ES-I3 (cell line): Measurements from ENCODE around the gene TFCP2.

ENCODE experiments used
- H3K36me3 ChIP-seq: 2 replicates; pipeline ENCODE4 v1.6.1; 2013; ENCODE audit warnings: mild to moderate bottlenecking, low read length, control low read depth, moderate library complexity; ENCODE audit not compliant: insufficient read depth
- H3K4me1 ChIP-seq: 2 replicates; pipeline ENCODE4 v1.6.1; 2013; ENCODE audit warnings: mild to moderate bottlenecking, control low read depth, low read length; ENCODE audit not compliant: insufficient read depth
- H3K9ac ChIP-seq: 2 replicates; pipeline ENCODE4 v1.6.1; 2013; ENCODE audit warnings: low read depth, mild to moderate bottlenecking, low read length, moderate library complexity
- H3K9me3 ChIP-seq: 2 replicates; pipeline ENCODE4 v1.6.1; 2013; ENCODE audit warnings: mild to moderate bottlenecking, low read length, moderate library complexity; ENCODE audit not compliant: control insufficient read depth, insufficient read depth

The TFCP2 gene

DNA sequence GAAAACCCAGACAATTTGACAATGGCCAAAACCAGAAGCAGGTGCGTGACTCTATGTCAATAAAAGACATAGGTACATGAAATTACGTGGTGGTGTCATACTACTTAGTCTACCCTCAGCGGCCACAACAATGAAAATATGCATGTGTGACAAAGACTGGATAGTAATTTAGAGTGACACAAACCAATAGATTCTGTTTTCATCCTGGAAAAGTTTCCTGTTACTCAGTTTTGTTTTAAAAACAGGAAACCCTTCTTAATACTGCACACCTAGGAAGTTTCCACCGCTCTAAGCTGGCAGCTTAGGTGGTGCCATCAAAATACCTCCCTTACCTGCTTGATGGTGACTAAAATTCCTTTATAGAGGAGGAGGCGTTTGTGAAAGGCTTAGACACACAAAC lies 29.8 kb upstream of the TFCP2 start:
- H3K4me1 ChIP-seq: no peaks in the 10 kb centered on the region
- no peaks in the 10 kb centered on the region; the same call in 1 of the 2 replicates for H3K36me3 ChIP-seq
- H3K9ac ChIP-seq: no peak overlapping the region
- no peaks in the 10 kb centered on the region for H3K9me3 ChIP-seq

DNA sequence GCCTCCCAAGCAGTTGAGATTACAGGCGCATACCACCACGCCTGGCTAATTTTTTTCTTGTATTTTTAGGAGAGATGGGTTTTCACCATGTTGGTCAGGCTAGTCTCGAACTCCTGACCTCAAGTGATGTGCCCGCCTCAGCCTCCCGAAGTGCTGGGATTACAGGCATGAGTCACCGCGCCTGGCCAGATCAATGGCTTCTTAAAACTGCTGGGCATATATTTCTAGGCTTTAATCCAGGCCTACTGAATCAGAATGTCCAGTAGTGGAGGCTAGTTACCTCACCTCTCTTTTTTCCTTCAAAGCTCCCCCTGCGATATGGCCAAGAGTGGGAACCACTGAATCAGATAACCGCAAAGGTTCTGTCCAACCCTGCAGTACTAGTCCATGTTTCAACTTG lies 27.9 kb upstream of the TFCP2 start:
- Histone ChIP-seq H3K9me3 (no peaks in the 10 kb centered on the region), H3K36me3 (no peaks in the 10 kb centered on the region; the same call in 1 of the 2 replicates), H3K4me1 (no peaks in the 10 kb centered on the region), H3K9ac (no peak overlapping the region)

DNA sequence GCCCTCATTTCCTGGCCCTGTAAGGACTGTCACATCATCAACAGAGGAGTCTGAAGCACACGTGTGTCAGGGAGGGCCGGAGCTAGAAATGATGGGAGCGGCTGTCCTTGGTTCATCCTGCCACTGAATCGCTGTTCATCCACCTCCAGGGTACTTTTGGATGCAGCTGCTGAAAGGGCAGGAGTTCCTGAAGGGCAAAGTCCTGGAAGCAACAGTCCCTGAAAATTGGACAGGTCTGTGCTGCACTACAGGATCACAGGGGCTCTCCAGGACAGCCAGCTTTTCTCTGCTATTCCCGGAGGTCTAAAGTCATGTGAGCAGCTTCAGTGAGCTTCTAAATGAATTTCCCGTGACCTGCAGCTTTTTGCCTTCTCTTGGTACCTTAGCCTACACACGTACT lies 27.2 kb upstream of the TFCP2 start:
- no peaks in the 10 kb centered on the region for H3K9me3 ChIP-seq
- H3K4me1 ChIP-seq: no peaks in the 10 kb centered on the region
- H3K36me3 ChIP-seq: no peaks in the 10 kb centered on the region; the same call in 1 of the 2 replicates
- H3K9ac ChIP-seq: no peak overlapping the region

DNA sequence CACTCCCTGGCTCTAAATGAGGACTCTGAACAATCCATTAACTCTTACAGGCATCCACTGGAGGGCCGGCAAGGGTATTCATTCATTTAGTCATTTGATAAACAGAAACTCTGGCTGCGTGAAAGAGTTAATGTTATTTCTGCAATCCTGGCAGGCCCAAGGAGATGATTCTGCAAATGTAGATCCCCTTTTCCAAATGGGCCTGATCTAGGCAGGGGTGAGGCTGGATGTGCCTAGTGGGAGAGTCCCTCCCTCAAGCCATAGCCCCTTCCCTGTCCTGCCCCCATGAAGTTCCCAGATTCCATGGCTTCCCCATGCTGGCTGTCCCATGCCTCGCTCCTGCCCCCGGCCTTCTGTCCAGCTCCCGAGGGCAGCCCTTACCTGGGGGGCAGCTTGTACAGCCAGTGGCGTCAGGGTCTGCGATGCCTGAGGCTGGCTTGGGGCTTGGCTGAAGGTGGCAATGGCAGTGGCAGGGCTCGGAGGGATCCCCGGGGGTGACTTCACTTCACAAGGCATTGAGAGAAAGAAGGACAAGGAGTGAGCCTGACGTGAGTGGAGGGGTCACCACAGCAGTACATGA lies 26.5 kb upstream of the TFCP2 start:
- H3K36me3 ChIP-seq: no peaks in the 10 kb centered on the region; the same call in 1 of the 2 replicates
- H3K9ac ChIP-seq: no peak overlapping the region
- no peaks in the 10 kb centered on the region for H3K4me1 ChIP-seq
- H3K9me3 ChIP-seq: no peaks in the 10 kb centered on the region

DNA sequence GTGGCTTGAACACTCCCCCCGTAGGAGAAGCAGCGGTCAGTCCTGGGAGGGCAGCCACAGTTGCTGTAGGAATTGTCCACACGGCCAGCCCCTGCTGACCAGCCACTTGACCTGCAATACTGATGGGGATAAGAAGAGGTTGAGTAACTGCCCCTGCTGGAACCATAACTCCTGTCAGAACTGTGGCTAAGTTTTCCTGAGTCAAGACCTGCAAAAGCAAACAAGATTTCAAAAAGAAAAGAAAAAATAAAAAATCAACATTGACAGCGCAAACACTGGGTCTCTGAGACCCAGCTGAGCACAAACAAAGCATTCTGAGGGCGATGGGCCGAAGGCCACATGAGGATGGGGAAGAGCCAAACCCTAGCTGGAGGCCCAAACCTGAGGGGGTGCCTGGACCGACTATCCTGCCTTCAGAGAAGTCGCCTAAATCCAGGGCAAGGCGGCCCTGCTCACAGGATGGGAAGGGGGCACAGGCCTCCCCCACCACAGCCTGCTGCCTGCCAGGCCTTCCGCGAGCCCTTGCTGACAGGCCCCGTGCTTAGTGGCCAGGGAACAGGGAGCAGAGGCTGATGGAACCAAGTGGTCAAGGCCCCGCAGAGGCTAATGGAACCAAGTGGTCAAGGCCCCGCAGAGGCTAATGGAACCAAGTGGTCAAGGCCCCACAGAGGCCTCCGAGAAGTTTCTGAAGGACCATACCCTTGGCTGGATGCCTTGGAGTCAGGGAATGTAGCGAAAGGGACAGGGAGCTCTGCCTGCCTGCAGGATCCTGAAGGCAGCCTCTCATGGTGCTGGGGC lies 25.8 kb upstream of the TFCP2 start:
- no peak overlapping the region for H3K9ac ChIP-seq
- H3K9me3 ChIP-seq: no peaks in the 10 kb centered on the region
- no peaks in the 10 kb centered on the region for H3K4me1 ChIP-seq
- H3K36me3 ChIP-seq: no peaks in the 10 kb centered on the region; the same call in 1 of the 2 replicates

DNA sequence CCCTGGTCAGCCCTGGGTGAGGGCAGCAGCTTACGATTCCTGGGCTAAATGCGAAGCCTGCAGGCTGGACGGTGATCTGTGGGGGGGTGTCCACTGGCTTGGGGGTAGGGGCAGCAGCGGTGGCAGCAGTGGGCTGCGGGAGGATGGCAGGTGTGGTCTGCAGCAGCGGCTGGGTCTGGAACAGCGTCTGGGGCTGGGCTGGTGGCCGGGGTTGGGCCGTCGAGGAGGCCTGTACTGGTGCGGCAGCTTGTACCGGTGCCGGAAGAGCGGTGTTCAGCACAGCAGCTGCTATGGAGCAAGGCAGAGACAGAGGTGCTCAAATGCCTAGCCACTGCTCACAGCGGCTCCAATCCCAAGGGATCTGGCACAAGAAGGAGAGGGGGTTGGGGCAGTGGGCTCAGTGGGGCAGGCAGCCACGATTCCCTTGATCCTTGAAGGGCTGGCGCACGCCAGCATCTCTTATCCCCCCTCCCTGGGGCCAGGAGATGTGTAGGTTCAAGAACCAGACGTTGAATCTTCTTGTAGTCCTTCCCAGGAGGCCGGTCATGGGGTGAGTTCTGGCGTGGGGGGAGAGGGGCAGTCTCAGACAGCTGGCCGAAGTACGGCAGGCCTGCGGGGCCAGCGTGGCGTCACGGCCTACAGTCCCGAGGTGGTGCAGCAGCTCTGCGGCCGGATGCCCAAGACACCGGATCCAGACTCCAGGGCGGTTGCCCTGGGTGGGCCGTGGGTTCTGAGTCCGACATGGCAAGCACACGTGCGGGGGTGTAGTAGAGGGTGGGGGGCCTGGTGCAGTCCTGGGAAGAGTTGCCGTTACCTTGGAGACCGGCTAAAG lies 25.0 kb upstream of the TFCP2 start:
- Histone ChIP-seq H3K4me1 (no peaks in the 10 kb centered on the region), H3K9me3 (no peaks in the 10 kb centered on the region), H3K36me3 (no peaks in the 10 kb centered on the region; the same call in 1 of the 2 replicates), H3K9ac (no peak overlapping the region)

DNA sequence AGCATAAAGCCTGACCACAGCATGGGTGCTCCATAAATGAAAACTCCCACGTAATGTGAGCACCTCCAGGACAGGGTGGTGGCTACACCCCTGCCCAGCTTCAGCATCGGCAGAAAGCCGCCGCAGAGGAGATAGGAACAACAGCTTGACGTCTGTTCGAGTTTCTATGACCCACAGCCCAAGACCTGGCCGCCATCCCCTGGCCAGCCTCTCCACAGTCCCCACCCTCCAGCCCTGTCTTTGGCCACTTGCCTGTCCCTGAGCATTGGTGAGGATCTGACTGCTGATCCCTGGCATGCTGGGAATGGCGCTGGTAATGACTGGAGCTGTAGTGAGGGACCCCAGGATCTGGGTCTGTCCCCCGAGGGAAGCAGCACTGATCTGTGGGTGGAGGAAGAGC lies 23.6 kb upstream of the TFCP2 start:
- no peaks in the 10 kb centered on the region for H3K4me1 ChIP-seq
- no peak overlapping the region for H3K9ac ChIP-seq
- H3K36me3 ChIP-seq: no peaks in the 10 kb centered on the region; the same call in 1 of the 2 replicates
- no peaks in the 10 kb centered on the region for H3K9me3 ChIP-seq

DNA sequence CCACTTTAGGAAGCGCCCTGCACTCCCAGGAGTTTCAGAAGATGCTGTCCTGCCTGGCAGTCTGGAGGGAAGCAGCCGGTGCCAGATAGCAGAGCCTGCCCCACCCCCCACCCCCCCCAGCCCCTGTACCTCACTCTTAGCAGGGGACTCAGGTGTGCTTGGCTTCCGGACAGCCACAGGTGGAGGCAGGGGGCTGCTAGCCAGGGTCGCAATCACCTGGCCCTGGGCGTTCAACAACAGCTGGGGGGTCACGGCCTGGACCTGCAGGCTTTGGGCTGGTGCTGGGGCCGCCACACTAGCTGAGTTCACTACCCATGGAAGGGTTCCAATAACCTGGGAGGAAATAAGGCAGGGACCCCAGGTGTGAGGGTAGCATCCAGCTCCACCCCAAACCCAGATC lies 22.9 kb upstream of the TFCP2 start:
- no peaks in the 10 kb centered on the region for H3K4me1 ChIP-seq

DNA sequence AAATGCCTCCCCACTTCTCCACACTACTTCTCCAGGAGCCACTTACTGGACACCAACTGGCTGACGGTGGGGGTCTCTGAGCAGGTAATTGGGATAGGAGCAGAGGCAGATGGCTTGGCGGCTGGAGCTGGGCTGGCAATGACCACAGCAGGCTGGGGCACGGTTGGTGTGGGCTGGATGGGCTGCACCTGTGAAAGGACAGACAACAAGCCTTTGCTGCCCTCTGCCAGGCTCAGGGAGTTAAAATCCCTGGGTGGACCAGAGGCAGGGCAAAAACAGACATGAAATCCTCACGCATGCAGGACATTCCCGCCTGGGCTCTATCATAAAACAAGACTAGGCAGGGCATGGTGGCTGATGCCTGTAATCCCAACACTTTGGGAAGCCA lies 19.3 kb upstream of the TFCP2 start:
- Histone ChIP-seq H3K9ac (no peak overlapping the region), H3K36me3 (no peaks in the 10 kb centered on the region), H3K9me3 (no peaks in the 10 kb centered on the region), H3K4me1 (no peaks in the 10 kb centered on the region; the same call in 1 of the 2 replicates)

More for the DNA sequence above, 22.9 kb upstream of the TFCP2 start:
- H3K36me3 ChIP-seq: no peaks in the 10 kb centered on the region; the same call in 1 of the 2 replicates
- H3K9me3 ChIP-seq: no peaks in the 10 kb centered on the region
- no peak overlapping the region for H3K9ac ChIP-seq

DNA sequence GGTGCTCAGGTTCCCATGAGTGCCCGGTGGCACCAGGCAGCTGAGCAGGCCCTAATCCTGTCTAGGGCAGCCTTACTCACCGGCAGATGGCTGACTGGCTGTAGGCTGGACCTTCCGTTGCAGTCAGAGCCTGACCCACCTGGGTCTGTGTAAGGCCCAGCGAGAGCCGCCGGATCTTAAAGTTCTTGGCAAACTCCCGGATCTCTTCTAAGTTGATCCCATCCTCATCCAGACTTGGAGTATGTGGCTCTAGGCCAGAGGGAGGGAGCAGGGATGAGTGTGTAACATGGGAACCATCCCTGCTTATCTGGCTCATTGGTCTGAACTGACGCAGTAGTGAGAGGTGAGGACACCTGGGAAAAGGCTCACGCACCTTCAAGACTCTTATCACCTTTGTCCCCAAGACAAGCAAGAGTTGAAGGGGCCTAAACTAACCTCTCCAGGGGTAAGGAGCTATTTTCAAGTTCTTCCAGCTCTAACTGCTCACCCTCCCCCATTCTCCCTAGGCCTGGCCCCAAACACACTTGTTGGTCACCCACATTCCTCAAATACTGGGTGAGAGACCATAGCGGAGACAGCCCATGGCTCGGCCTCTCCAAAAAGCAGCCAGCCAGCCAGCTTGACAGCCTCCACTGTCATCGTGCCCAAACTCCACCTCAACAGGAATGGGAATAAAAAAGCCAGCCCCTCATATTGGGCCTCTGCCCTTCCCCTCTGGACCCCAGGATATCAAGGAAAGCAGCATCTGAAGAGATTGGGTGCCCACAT lies 18.8 kb upstream of the TFCP2 start:
- Histone ChIP-seq H3K36me3 (no peaks in the 10 kb centered on the region), H3K9ac (no peak overlapping the region)

DNA sequence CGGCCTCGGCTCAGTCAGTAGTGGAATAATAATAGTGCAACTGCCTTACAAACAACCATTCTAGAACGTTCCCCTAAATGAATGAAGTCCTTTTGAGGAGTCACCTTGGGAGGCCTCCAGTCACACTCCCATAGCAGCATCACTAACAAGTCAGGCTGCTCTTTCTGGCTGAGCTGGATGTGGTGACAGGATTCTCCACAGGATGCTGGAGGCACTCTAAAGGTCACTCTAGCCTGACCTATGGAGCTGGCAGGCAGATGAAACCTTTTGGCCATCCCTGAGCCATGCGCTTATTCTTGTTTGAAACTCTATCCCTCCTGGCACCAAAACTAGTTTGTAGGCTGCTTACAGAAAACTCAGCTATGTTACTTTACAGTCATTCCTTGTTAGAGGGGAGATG lies 17.9 kb upstream of the TFCP2 start:
- no peaks in the 10 kb centered on the region for H3K36me3 ChIP-seq
- H3K9ac ChIP-seq: no peak overlapping the region

More for the DNA sequence above, 18.8 kb upstream of the TFCP2 start:
- Histone ChIP-seq H3K4me1 (no peaks in the 10 kb centered on the region; the same call in 1 of the 2 replicates), H3K9me3 (no peaks in the 10 kb centered on the region)

DNA sequence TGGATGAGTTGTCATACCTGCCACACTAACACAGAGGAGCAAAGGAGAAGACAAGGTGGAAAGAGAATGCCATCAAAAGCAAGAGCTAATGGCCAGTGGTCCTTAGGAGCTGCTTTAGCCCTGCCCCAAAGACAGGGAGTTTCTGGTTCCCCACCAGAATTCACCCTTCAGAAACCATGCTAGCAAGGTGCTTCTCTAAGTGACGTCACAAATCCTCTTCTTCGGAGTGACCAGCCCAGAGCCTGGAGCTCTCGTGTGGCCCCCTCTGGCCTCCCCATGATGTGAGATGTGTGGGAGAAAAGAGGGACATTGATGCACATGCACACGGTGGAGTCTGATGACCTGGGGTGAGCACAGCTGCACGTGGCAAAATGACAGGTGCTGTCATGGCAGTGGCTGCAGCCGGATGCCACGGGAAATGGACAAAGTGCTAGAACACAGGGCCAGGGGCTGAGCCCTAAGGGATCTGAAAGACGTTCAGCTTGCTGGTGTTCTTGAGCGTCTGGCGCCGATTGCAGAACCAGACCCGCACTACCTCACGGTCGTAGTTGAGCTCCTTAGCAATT lies 16.9 kb upstream of the TFCP2 start:
- Histone ChIP-seq H3K9me3 (no peaks in the 10 kb centered on the region), H3K4me1 (no peaks in the 10 kb centered on the region; the same call in 1 of the 2 replicates), H3K9ac (no peak overlapping the region), H3K36me3 (no peaks in the 10 kb centered on the region)

More for the DNA sequence above, 17.9 kb upstream of the TFCP2 start:
- no peaks in the 10 kb centered on the region for H3K9me3 ChIP-seq
- H3K4me1 ChIP-seq: no peaks in the 10 kb centered on the region; the same call in 1 of the 2 replicates

DNA sequence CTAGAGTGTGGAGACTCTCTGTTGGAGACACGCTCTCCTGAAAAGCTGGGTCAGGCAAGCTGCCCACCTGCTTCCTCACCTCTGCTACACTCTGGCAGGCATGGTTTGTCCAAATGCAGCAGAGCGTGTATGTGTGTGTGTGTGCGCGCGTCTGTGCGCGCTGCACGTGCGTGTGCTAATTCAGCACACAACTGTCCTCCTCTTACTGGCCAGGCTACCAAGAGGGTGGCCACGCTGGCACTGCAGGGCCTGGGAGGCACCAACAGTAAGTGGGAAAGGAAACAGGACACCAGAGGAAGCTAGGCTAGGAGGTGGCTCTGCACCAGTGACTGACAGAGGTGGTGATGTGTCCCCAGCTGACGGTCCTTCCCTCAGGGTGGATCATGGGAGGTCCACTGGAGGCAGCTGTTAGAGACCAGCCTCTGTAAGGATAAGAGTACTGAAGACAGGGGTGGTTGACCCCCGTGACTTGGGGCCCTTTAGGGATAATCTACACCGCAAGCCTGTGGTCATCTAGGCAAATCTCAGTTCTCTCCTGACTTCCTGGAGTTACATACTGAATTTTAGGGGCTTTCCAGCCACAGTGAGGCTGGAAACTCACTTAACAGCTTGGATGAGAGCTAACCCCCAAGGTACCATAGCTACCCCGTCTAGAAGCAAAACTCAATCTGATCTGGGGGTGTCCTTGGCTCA lies 15.6 kb upstream of the TFCP2 start:
- H3K36me3 ChIP-seq: no peaks in the 10 kb centered on the region
- H3K4me1 ChIP-seq: no peaks in the 10 kb centered on the region; the same call in 1 of the 2 replicates
- H3K9me3 ChIP-seq: no peaks in the 10 kb centered on the region
- no peak overlapping the region for H3K9ac ChIP-seq
